Thoracic aorta (tissue), 2 donors: ENCODE measurements around the gene PEPD. TPM values are rescaled to one million over a fixed set of nuclear protein-coding genes. Genes with fewer than 3 reads are reported as not detected.

Experiments
- ATAC-seq: fragments of 150-250 bp; one replicate; pipeline ENCODE4 v1.8.0; 2017; ENCODE audit warnings: low read depth; ENCODE audit not compliant: insufficient number of reproducible peaks, low FRiP score
- DNase-seq: peaks from one replicate; pipeline ENCODE4 v3.0.0-alpha.2; 2020; ENCODE audit warnings: low spot score
- H3K27ac ChIP-seq, 2 donors: fragments of 200-600 bp; sonication (generic); 1 replicate in 1 of 2; 2 replicates in 1 of 2; pipeline ENCODE4 v1.5.1; 2016; ENCODE audit warnings: mild to moderate bottlenecking in 2 of 2, moderate library complexity in 2 of 2
- H3K27me3 ChIP-seq: fragments of 200-600 bp; sonication (generic); replicated peaks from 2 replicates; pipeline ENCODE4 v1.6.0; 2016; ENCODE audit warnings: mild to moderate bottlenecking; ENCODE audit not compliant: insufficient read depth
- H3K36me3 ChIP-seq: fragments of 200-600 bp; sonication (generic); one replicate; pipeline ENCODE4 v1.5.1; 2016
- H3K4me1 ChIP-seq, 2 donors: fragments of 200-600 bp; sonication (generic); 1 replicate in 1 of 2; 2 replicates in 1 of 2; pipeline versions ENCODE4 v1.5.1 to v1.6.0; 2016; ENCODE audit warnings: low read depth in 2 of 2, mild to moderate bottlenecking in 1 of 2; ENCODE audit not compliant: control insufficient read depth in 1 of 2
- H3K4me3 ChIP-seq: fragments of 200-600 bp; sonication (generic); 2 replicates; pipeline ENCODE4 v1.5.1; 2016; ENCODE audit warnings: mild to moderate bottlenecking
- H3K9me3 ChIP-seq: fragments of 200-600 bp; sonication (generic); 2 replicates; pipeline ENCODE4 v1.5.1; 2016
- total RNA-seq, 2 donors: library from RNA; depleted of rRNA; stranded (reverse); fragments of >200 nt; gene quantifications; one replicate each; pipeline versions ENCODE4 v1.1.0 to v1.2.3, GENCODE V29; 2016
- TF ChIP-seq, protein P1 (sequence below): fragments of 200-600 bp; sonication (generic); IDR thresholded peaks from one replicate; pipeline ENCODE4 v1.5.1; 2019; ENCODE audit warnings: antibody characterized with exemption

Gene PEPD
- total RNA-seq, 2 donors from 2014 or later: 48.7 to 70.9 TPM

DNA sequence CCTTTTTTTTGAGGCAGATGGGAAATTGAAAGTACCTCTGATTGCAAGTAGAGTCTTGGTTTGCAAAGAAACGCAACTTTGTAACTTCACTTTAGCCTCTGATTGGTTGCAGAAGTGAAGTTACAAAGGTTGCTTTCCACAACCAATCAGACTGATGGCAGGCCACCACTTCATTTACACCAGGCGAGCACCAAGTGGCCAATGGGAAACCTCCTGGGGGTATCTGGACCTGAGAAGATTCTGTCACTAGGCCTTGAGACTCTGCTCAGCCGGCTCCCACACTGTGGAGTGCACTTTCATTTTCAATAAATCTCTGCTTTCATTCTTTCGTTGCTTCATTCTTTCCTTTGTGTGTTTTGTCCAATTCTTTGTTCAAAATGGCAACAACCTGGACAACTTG lies 19.1 kb downstream of the PEPD start:
- Histone ChIP-seq H3K36me3 (peaks cover 5% of the 10 kb centered on the region), H3K4me1 (no peaks in the 10 kb centered on the region)
- ATAC-seq: no peak

DNA sequence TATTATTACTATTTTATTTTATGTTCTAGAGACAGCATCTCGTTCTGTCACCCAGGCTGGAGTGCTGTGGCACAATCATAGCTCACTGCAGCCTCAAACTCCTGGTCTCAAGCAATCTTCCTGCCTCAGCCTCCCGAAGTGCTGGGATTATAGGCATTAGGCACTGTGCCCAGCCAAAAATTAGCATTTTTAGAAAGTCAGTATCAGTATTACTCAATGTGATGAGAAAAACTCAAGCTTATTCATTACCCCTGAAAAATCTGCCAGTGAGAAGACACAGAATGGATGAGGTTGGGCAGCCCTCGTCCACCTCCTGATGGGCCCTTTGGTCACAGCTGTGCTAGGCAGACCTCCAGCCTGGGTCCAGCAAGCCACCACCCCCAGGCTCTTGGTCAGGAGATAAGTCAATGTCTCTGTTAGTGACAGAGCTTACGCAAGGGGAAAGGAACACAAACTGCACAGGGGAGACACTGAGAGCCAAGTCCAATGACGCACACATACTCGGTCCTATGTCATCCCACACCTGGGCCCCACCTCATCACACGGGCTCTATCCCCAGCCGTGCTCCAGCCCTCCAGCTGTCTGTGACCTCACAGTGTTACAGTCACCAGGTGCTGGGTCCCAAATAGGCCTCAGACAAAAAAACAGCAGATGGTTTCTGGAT lies 19.8 kb downstream of the PEPD start:
- Histone ChIP-seq H3K9me3 (no peaks in the 10 kb centered on the region), H3K4me3 (no peak overlapping the region), H3K36me3 (peaks cover 5% of the 10 kb centered on the region), H3K27ac (no peak overlapping the region), H3K4me1 (no peaks in the 10 kb centered on the region), H3K27me3 (no peaks in the 10 kb centered on the region)
- ATAC-seq (no peak), DNase-seq (no peak)
- TF ChIP-seq, protein P1, sequence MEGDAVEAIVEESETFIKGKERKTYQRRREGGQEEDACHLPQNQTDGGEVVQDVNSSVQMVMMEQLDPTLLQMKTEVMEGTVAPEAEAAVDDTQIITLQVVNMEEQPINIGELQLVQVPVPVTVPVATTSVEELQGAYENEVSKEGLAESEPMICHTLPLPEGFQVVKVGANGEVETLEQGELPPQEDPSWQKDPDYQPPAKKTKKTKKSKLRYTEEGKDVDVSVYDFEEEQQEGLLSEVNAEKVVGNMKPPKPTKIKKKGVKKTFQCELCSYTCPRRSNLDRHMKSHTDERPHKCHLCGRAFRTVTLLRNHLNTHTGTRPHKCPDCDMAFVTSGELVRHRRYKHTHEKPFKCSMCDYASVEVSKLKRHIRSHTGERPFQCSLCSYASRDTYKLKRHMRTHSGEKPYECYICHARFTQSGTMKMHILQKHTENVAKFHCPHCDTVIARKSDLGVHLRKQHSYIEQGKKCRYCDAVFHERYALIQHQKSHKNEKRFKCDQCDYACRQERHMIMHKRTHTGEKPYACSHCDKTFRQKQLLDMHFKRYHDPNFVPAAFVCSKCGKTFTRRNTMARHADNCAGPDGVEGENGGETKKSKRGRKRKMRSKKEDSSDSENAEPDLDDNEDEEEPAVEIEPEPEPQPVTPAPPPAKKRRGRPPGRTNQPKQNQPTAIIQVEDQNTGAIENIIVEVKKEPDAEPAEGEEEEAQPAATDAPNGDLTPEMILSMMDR: no peak

More for the DNA sequence above, 19.1 kb downstream of the PEPD start:
- Histone ChIP-seq H3K9me3 (no peaks in the 10 kb centered on the region), H3K27me3 (no peaks in the 10 kb centered on the region), H3K27ac (no peak overlapping the region), H3K4me3 (no peak overlapping the region)
- TF ChIP-seq, protein P1: no peak
- DNase-seq: no peak

DNA sequence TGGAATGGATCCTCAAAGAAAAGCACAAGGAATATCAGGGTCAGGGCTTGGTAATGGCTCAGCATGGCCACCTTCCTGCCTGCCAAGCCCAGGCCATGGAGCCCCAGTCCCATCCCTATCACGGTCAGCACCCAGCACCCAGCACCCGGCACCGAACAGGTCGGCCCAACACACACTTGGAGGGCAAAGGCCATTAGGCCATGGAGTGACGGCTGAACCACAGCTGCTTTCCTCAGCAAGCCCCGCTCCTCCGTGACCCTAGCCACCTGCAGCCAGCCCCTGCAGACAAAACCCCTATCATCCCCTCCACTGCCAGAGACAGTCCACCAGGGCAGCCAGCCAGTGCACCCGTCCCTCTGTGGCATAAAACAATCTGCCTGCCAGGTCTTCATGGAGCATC lies 20.6 kb downstream of the PEPD start:
- TF ChIP-seq, protein P1: no peak
- Histone ChIP-seq H3K27me3 (no peaks in the 10 kb centered on the region), H3K9me3 (no peaks in the 10 kb centered on the region), H3K36me3 (peaks cover 5% of the 10 kb centered on the region), H3K27ac (no peak overlapping the region), H3K4me1 (no peaks in the 10 kb centered on the region), H3K4me3 (no peak overlapping the region)
- DNase-seq (no peak), ATAC-seq (no peak)

DNA sequence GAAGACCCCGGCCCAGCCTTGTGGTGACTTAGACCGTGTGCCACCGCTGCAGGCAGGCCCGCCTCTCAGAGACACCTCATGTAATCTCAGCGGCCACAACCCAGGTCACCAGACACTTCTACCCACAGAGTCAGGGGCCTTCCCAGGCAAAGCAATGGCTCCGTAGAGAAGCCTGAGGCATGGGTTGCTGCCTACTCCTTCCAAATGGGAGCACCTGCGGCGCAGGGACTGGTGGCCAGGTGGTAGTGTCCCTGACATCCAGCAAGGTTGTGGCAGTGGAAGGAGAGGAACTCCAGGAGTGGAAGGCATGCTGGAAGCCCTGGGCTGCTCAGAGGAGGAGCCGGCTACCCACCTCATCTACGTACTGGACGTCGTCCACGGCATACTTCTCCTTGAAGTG lies 21.0 kb downstream of the PEPD start:
- Histone ChIP-seq H3K27me3 (no peaks in the 10 kb centered on the region), H3K4me1 (no peaks in the 10 kb centered on the region), H3K36me3 (peaks cover 5% of the 10 kb centered on the region), H3K4me3 (no peak overlapping the region), H3K9me3 (no peaks in the 10 kb centered on the region), H3K27ac (no peak overlapping the region)
- TF ChIP-seq, protein P1: no peak
- ATAC-seq (no peak), DNase-seq (no peak)

DNA sequence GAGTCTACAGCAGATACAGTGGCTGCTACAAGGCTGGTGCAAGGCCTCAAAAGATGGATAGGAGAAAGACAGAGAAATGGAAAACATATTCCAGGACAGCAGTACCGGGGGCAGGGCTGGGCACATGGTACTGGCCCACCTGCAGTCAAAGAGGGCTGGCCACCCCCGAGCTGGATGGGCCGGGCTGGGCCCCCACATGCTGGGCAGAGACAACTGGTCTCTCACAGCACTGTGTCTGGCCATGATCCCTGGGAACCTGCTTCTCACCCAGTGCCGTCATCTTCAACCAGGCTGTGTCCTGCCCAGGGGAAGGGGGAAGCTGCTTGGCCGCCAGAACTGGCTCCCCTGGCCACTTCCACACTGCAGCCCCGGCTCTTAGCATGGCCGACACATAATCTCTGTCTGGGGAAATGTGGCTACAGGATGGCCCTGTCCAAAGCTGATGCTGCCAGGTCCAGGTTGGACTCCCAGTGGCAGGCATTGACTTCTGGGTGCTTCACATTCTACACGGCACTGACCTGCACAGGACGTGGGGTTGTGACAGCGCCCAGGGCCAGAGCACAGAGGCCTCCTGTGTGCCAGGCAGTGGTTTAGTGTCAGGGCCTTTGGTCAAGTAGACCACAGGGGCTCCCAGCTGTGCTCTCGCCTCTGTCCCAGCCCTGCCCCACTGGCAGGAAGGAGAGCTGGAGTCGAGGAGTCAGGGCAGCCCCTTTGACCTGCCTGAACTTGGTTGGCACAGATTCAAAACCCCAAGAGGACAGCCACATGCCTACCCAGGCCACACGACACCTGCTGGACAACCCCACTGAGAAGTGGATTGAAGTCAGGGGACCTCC lies 21.7 kb downstream of the PEPD start:
- no peak overlapping the region for H3K4me3 ChIP-seq
- H3K36me3 ChIP-seq: peaks cover 5% of the 10 kb centered on the region
- no peak for DNase-seq
- H3K27ac ChIP-seq: no peak overlapping the region
- H3K9me3 ChIP-seq: no peaks in the 10 kb centered on the region
- no peak for ATAC-seq
- H3K4me1 ChIP-seq: no peaks in the 10 kb centered on the region
- TF ChIP-seq, protein P1: no peak
- no peaks in the 10 kb centered on the region for H3K27me3 ChIP-seq
